ENCODE results near the gene CST9. TPM values are rescaled to one million over a fixed set of nuclear protein-coding genes. Genes with fewer than 3 reads are reported as not detected.

The CST9 gene
- total and polyA plus RNA-seq, 2 of the 13 experiments (the other 11 are each of a cell fraction or from before 2014, with no cell fraction given) = 0.07 TPM; not detected in 1

- TF ChIP-seq GABPB1 (CRISPR knock-in tag; IDR thresholded peaks at IDR 0.05) (peak; percentile 55), MED8 (CRISPR knock-in tag; IDR thresholded peaks at IDR 0.05; ENCODE audit: insufficient replicate concordance) (peak; percentile 61), POLR2A (IDR thresholded peaks at IDR 0.05; ENCODE audit: insufficient read depth in 1 of 2, low read depth in 2 of 2, low read length in 2 of 2) (peak in 1 of 2 experiments; percentile 27; a peak in 2 of 4 replicates), HOXA3 (CRISPR knock-in tag; IDR thresholded peaks at IDR 0.05) (peak; percentile 33; the same call in 1 of the 2 replicates), AGO2 (optimal IDR thresholded peaks at IDR 0.05; ENCODE audit: low read depth, low read length) (no peak), ETV6 (CRISPR knock-in tag; conservative IDR thresholded peaks at IDR 0.05) (no peak), REXO4 (CRISPR knock-in tag; IDR thresholded peaks at IDR 0.05; ENCODE audit: borderline replicate concordance) (no peak), ZNF607 (CRISPR knock-in tag; IDR thresholded peaks at IDR 0.05; ENCODE audit: borderline replicate concordance) (no peak), MTA1 (CRISPR knock-in tag; IDR thresholded peaks at IDR 0.05; ENCODE audit: borderline replicate concordance) (peak; percentile 41; the same call in 1 of the 2 replicates), ZNF644 (CRISPR knock-in tag; IDR thresholded peaks at IDR 0.05; ENCODE audit: low read depth) (0 out of 2 replicates have a peak, but pooled peaks have one; percentile 40), ZBTB7B (CRISPR knock-in tag; IDR thresholded peaks at IDR 0.05) (no peak), MXD1 (CRISPR knock-in tag; IDR thresholded peaks at IDR 0.05) (no peak), ZNF142 (CRISPR knock-in tag; IDR thresholded peaks at IDR 0.05) (no peak), PATZ1 (CRISPR knock-in tag; IDR thresholded peaks at IDR 0.05) (peak; percentile 15), NCOR1 (IDR thresholded peaks at IDR 0.05; ENCODE audit: borderline replicate concordance, low read length) (no peak), PHB2 (IDR thresholded peaks at IDR 0.05; ENCODE audit: partially characterized antibody) (no peak), PHF5A (CRISPR knock-in tag; IDR thresholded peaks at IDR 0.05; ENCODE audit: low read depth, unreplicated experiment) (no peak), ZSCAN21 (CRISPR knock-in tag; IDR thresholded peaks at IDR 0.05; ENCODE audit: borderline replicate concordance) (no peak), PCBP1 (IDR thresholded peaks at IDR 0.05; ENCODE audit: borderline replicate concordance, low read depth, low read length) (no peak), SYNCRIP (IDR thresholded peaks at IDR 0.05; ENCODE audit: insufficient read depth, low read depth, low read length) (no peak), SPEN (CRISPR knock-in tag; IDR thresholded peaks at IDR 0.05; ENCODE audit: low read depth) (peak; percentile 52; the same call in 1 of the 2 replicates), ZNF792 (CRISPR knock-in tag; IDR thresholded peaks at IDR 0.05) (0 out of 2 replicates have a peak, but pooled peaks have one; percentile 14), MAFG (CRISPR knock-in tag; IDR thresholded peaks at IDR 0.05) (no peak), CBFB (CRISPR knock-in tag; IDR thresholded peaks at IDR 0.05) (no peak)
Observed at GRCh38 chr20:23639490-23639958, 33.8 kb upstream of the CST9 start (continued).

Data from HepG2 (cell line).